WERI-Rb-1 (cell line): ENCODE data around the gene TSPAN14.

Experiments used
- DNase-seq: peaks from one replicate; pipeline ENCODE4 v3.0.0-alpha.2; 2020
- H3K27ac ChIP-seq: fragments of 250-450 bp; sonication (Bioruptor Pico); 2 replicates; pipeline ENCODE4 v1.5.1; 2020; ENCODE audit warnings: mild to moderate bottlenecking, moderate library complexity
- H3K27me3 ChIP-seq: fragments of 250-450 bp; sonication (Bioruptor Pico); 2 replicates; pipeline ENCODE4 v1.5.1; 2021; ENCODE audit warnings: mild to moderate bottlenecking, low read depth, moderate library complexity; ENCODE audit not compliant: insufficient read depth, severe bottlenecking
- H3K36me3 ChIP-seq: fragments of 250-450 bp; sonication (Bioruptor Pico); 2 replicates; pipeline ENCODE4 v1.5.1; 2020; ENCODE audit warnings: mild to moderate bottlenecking, moderate library complexity
- H3K4me3 ChIP-seq: 2 replicates; pipeline ENCODE4 v1.5.1; 2011; ENCODE audit warnings: low read depth, mild to moderate bottlenecking, control low read depth, low read length
- H3K9me3 ChIP-seq: fragments of 250-450 bp; sonication (Bioruptor Pico); 2 replicates; pipeline ENCODE4 v1.5.1; 2021; ENCODE audit warnings: mild to moderate bottlenecking, moderate library complexity; ENCODE audit not compliant: severe bottlenecking
- TF ChIP-seq, protein P1 (sequence below): IDR thresholded peaks from 2 replicates; pipeline ENCODE4 v1.5.1; 2011; ENCODE audit warnings: low read depth, mild to moderate bottlenecking, control low read depth, inconsistent platforms, low read length

TSPAN14 gene

DNA sequence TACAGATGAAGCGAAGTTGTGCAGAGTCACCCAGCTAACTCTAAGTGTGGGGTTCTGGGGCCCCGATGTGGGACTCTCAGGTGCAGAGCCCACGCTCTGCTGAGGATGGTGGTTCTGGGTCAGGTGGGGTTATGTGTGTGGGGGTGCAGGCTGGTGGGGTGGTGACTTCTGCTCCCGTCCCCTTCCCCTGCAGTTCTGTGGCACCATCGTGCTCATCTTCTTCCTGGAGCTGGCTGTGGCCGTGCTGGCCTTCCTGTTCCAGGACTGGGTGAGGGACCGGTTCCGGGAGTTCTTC lies 54.9 kb downstream of the TSPAN14 start:
- Histone ChIP-seq H3K27ac (no peak overlapping the region), H3K9me3 (no peaks in the 10 kb centered on the region), H3K36me3 (peaks cover 62% of the 10 kb centered on the region), H3K27me3 (no peaks in the 10 kb centered on the region), H3K4me3 (no peak overlapping the region)
- TF ChIP-seq, protein P1, sequence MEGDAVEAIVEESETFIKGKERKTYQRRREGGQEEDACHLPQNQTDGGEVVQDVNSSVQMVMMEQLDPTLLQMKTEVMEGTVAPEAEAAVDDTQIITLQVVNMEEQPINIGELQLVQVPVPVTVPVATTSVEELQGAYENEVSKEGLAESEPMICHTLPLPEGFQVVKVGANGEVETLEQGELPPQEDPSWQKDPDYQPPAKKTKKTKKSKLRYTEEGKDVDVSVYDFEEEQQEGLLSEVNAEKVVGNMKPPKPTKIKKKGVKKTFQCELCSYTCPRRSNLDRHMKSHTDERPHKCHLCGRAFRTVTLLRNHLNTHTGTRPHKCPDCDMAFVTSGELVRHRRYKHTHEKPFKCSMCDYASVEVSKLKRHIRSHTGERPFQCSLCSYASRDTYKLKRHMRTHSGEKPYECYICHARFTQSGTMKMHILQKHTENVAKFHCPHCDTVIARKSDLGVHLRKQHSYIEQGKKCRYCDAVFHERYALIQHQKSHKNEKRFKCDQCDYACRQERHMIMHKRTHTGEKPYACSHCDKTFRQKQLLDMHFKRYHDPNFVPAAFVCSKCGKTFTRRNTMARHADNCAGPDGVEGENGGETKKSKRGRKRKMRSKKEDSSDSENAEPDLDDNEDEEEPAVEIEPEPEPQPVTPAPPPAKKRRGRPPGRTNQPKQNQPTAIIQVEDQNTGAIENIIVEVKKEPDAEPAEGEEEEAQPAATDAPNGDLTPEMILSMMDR: no peak
- DNase-seq: no peak

- Histone ChIP-seq H3K9me3 (no peaks in the 10 kb centered on the region), H3K27ac (no peak overlapping the region), H3K36me3 (peaks cover 68% of the 10 kb centered on the region), H3K4me3 (no peak overlapping the region), H3K27me3 (no peaks in the 10 kb centered on the region)
- DNase-seq: no peak
- TF ChIP-seq, protein P1: no peak
These were observed 55.5 kb downstream of the TSPAN14 start for GRCh38 chr10:80509403-80510161.

DNA sequence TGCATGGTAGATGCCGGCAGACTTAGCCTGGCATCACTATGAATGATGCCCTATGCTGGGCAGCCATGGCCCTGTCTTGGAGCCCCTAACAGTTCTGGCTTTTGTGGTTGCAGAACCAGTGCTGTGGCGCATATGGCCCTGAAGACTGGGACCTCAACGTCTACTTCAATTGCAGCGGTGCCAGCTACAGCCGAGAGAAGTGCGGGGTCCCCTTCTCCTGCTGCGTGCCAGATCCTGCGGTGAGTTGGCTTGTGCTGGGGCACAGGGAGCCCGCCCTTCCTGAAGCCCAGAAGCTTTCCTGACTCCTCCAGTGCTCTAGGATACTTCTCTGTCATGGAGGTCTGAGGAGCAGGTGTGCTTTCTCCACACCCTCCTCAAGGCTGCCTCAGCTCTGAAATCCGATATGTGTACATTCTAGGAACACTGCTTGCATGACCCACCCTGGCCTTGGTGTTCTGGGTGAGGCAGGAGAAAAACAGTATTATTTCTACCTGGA lies 58.0 kb downstream of the TSPAN14 start:
- TF ChIP-seq, protein P1: no peak
- Histone ChIP-seq H3K36me3 (peaks cover 76% of the 10 kb centered on the region), H3K4me3 (no peak overlapping the region), H3K27ac (no peak overlapping the region), H3K9me3 (no peaks in the 10 kb centered on the region), H3K27me3 (no peaks in the 10 kb centered on the region)
- DNase-seq: no peak

DNA sequence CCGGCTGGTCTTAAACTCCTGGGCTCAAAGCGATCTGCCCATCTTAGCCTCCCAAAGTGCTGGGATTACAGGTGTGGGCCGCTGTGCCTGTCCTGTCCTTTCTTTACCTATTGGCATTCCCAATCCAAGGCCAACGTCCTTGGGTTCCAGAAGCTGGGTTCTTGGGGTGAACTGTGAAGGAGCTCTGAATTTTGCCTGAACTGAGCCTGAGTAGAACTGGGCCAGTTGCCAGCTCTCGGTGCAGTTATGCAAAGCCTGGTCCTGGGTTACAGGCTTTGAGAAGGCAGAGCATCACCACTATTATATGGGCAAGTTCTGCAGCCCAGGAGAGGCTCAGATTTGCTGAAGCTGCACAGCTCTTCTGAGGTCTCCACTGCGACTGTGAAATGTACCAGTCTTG lies 59.0 kb downstream of the TSPAN14 start:
- TF ChIP-seq, protein P1: no peak
- DNase-seq: no peak
- Histone ChIP-seq H3K27ac (no peak overlapping the region), H3K9me3 (no peaks in the 10 kb centered on the region), H3K36me3 (peaks cover 80% of the 10 kb centered on the region), H3K4me3 (no peak overlapping the region), H3K27me3 (no peaks in the 10 kb centered on the region)

DNA sequence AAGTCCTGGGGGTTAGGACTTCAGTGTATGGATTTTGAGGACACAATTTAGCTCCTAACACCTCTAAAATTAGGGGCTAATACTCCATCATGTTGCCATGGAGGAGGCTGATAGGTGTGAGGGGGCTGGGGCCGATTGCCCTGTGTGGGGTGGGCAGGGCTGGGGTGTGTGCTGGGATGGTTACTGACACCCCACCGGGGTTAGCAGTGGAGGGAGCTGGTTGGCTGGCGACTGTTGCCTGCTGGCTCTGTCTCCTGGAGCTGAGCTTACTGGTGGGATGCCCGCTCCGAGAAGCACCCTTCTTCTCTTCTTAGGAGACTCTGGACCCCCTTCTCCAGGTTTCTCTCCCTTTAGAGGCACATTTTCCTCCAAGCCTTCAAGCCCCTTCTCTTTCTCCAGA lies 61.4 kb downstream of the TSPAN14 start:
- no peak for DNase-seq

More for the DNA sequence above, 61.4 kb downstream of the TSPAN14 start:
- no peaks in the 10 kb centered on the region for H3K9me3 ChIP-seq
- TF ChIP-seq, protein P1: no peak
- H3K36me3 ChIP-seq: peaks cover 71% of the 10 kb centered on the region
- no peaks in the 10 kb centered on the region for H3K27me3 ChIP-seq
- no peak overlapping the region for H3K4me3 ChIP-seq
- no peak overlapping the region for H3K27ac ChIP-seq
